ENCODE results near the gene TFCP2L1. TPM values are rescaled to one million over a fixed set of nuclear protein-coding genes. Genes with fewer than 3 reads are reported as not detected.

The TFCP2L1 gene
- total RNA-seq, 1 donor from 2014 or later, result 0.03 TPM

Other genes with a start within 250 kb of the TFCP2L1 start
- gene RNU4ATAC, start 245.7 kb upstream of the TFCP2L1 start, total RNA-seq, result not detected

Measured in cardiac septum (tissue), 1 donor.